ENCODE results near the gene KLHDC10. TPM values are rescaled to one million over a fixed set of nuclear protein-coding genes. Genes with fewer than 3 reads are reported as not detected.
"Not testable (repeated sequence)": the region's sequence is repeated elsewhere in the genome, so short reads cannot be mapped to it uniquely, and the experiment has no call there.

KLHDC10 gene
- total RNA-seq, 1 donor from 2014 or later, result 26.6 TPM

DNA sequence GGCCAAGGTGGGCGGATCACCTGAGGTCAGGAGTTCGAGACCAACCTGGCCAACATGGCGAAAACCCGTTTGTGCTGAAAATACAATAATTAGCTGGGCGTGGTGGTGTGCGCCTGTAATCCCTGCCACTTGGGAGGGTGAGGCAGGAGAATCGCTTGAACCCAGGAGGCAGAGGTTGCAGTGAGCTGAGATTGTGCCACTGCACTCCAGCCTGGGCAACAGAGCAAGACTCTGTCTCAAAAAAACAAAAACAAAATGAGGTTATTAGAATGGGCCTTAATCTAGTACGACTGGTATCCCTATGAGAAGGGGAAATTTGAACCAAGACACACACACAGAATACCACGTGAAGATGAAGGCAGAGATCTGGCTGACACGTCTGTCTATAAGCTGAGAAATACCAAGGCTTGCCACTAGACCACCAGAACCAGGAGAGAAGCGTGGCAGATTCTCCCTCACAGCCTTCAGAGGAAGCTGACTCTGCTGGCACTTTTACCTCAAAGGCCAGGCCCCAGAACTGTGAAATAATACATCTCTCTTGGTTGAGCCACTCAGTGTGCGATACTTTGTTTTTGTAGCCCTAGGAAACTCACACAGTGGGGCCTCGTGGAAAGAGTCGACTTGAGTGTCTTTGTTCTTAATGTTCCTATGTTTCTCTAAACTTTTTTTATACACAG, 75.2 kb downstream of the KLHDC10 start:
- Mint-ChIP-seq H3K4me3 (no peak overlapping the region), H3K27ac (no peak overlapping the region), H3K36me3 (no peaks in the 10 kb centered on the region), H3K9me3 (no peaks in the 10 kb centered on the region), H3K4me1 (peaks cover 39% of the 10 kb centered on the region), H3K27me3 (ENCODE audit: insufficient read depth, low read depth) (peaks cover 13% of the 10 kb centered on the region)
- Histone ChIP-seq H3K36me3 (no peaks in the 10 kb centered on the region), H3K27me3 (no peaks in the 10 kb centered on the region), H3K4me2 (no peak overlapping the region), H3K9ac (no peak overlapping the region), H2AFZ (replicated peaks) (no peak overlapping the region), H3K79me2 (ENCODE audit: low read depth) (no peaks in the 10 kb centered on the region), H3F3A (ENCODE audit: low read depth) (peaks cover 13% of the 10 kb centered on the region), H3K4me3 (no peak overlapping the region), H4K20me1 (ENCODE audit: low read depth) (no peaks in the 10 kb centered on the region), H3K4me1 (peaks cover 25% of the 10 kb centered on the region), H3K9me3 (ENCODE audit: low read depth) (no peaks in the 10 kb centered on the region), H3K27ac (no peak overlapping the region)
- TF ChIP-seq, protein P1, sequence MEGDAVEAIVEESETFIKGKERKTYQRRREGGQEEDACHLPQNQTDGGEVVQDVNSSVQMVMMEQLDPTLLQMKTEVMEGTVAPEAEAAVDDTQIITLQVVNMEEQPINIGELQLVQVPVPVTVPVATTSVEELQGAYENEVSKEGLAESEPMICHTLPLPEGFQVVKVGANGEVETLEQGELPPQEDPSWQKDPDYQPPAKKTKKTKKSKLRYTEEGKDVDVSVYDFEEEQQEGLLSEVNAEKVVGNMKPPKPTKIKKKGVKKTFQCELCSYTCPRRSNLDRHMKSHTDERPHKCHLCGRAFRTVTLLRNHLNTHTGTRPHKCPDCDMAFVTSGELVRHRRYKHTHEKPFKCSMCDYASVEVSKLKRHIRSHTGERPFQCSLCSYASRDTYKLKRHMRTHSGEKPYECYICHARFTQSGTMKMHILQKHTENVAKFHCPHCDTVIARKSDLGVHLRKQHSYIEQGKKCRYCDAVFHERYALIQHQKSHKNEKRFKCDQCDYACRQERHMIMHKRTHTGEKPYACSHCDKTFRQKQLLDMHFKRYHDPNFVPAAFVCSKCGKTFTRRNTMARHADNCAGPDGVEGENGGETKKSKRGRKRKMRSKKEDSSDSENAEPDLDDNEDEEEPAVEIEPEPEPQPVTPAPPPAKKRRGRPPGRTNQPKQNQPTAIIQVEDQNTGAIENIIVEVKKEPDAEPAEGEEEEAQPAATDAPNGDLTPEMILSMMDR (IDR thresholded peaks at IDR 0.05), result no peak
- no peak for TF ChIP-seq EZH2phosphoT487 (IDR thresholded peaks at IDR 0.05)
- TF ChIP-seq EZH2 (IDR thresholded peaks at IDR 0.05), result no peak
- DNase-seq (ENCODE audit: low spot score), result no peak

DNA sequence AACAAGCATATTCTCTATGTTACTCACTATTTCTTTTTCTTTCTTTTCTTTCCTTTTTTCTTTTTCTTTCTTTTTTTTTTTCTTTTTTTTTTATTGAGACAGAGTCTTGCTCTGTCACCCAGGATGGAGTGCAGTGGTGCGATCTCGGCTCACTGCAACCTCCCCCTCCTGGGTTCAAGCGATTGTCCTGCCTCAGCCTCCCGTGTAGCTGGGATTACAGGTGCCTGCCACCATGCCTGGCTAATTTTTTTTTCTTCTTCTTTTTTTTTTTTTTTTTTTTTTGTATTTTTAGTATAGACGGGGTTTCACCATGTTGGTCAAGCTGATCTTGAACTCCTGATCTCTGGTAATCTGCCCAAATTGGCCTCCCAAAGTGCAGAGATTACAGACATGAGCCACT, 75.8 kb downstream of the KLHDC10 start:
- not testable (repeated sequence) for H3K36me3 Mint-ChIP-seq

DNA sequence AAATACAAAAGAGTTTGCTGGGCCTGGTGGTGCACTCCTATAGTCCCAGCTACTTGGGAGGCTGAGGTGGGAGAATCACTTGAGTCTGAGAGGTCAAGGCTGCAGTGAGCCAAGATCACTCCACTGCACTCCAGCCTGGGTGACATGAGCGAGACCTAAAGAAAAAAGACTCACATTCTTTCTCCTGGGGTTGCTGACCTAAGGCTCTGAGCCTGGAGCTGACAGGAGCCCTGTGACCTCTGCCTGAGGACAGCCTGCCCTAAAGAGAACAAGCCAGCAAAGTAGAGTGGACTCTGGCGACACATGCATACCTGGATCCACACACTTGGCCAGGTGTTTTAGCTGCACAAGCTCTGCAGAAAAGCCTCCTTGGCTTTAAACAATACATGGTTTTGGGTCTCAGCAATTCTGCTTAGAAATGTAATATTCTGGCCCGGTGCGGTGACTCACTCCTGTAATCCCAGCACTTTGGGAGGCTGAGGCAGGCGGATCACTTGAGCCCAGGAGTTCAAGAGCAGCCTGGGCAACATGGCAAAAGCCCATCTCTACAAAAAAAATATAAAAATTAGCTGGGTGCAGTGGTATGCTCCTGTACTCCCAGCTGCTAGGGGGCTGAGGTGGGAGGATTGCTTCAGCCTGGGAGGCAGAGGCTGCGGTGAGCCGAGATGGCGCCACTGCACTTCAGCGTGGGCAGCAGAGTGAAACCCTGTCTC, 76.5 kb downstream of the KLHDC10 start:
- DNase-seq (ENCODE audit: low spot score), result no peak
- Histone ChIP-seq H3K9me3 (ENCODE audit: low read depth) (no peaks in the 10 kb centered on the region), H3K36me3 (no peaks in the 10 kb centered on the region), H2AFZ (replicated peaks) (no peak overlapping the region), H3K4me3 (no peak overlapping the region), H3K4me2 (no peak overlapping the region), H3K4me1 (peaks cover 12% of the 10 kb centered on the region), H3K27ac (no peak overlapping the region), H3K79me2 (ENCODE audit: low read depth) (no peaks in the 10 kb centered on the region), H3K9ac (no peak overlapping the region), H3K27me3 (no peaks in the 10 kb centered on the region), H3F3A (ENCODE audit: low read depth) (peaks cover 9% of the 10 kb centered on the region), H4K20me1 (ENCODE audit: low read depth) (no peaks in the 10 kb centered on the region)
- Mint-ChIP-seq H3K27me3 (ENCODE audit: insufficient read depth, low read depth) (peaks cover 13% of the 10 kb centered on the region), H3K9me3 (no peaks in the 10 kb centered on the region), H3K4me1 (peaks cover 32% of the 10 kb centered on the region), H3K4me3 (no peak overlapping the region), H3K27ac (peak overlapping the region; percentile 72), H3K36me3 (no peaks in the 10 kb centered on the region)
- TF ChIP-seq, protein P1 (IDR thresholded peaks at IDR 0.05), result no peak
- TF ChIP-seq EZH2 (IDR thresholded peaks at IDR 0.05), result no peak
- no peak for TF ChIP-seq EZH2phosphoT487 (IDR thresholded peaks at IDR 0.05)

More for the DNA sequence above, 75.8 kb downstream of the KLHDC10 start:
- not testable (repeated sequence) for H3K9me3 Mint-ChIP-seq; H3K36me3 ChIP-seq; H3K9ac ChIP-seq; DNase-seq (ENCODE audit: low spot score); H3K4me2 ChIP-seq; H2AFZ ChIP-seq (replicated peaks); H3K27ac Mint-ChIP-seq; H3K27me3 ChIP-seq; H3K4me3 Mint-ChIP-seq; H3K9me3 ChIP-seq (ENCODE audit: low read depth); H3K79me2 ChIP-seq (ENCODE audit: low read depth); H4K20me1 ChIP-seq (ENCODE audit: low read depth); H3K4me3 ChIP-seq; H3K27ac ChIP-seq
- Histone ChIP-seq H3F3A (ENCODE audit: low read depth) (peaks cover 13% of the 10 kb centered on the region), H3K4me1 (peaks cover 19% of the 10 kb centered on the region)
- Mint-ChIP-seq H3K27me3 (ENCODE audit: insufficient read depth, low read depth) (peaks cover 13% of the 10 kb centered on the region), H3K4me1 (peaks cover 36% of the 10 kb centered on the region)
